Fibroblast of pulmonary artery (primary cell): Measurements from ENCODE around the gene STX3.

Experiments used
- DNase-seq: peaks from one replicate; pipeline ENCODE4 v3.0.0-alpha.2; 2010; ENCODE audit warnings: low read depth
- H3K4me3 ChIP-seq: replicated peaks from 2 replicates; pipeline ENCODE4 v1.5.1; 2011; ENCODE audit warnings: low read depth, mild to moderate bottlenecking, control low read depth, low read length, moderate library complexity
- CTCF ChIP-seq: IDR thresholded peaks from 2 replicates; pipeline ENCODE4 v1.5.1; 2011; ENCODE audit warnings: mild to moderate bottlenecking, control low read depth, low read length, inconsistent platforms; ENCODE audit errors: missing control alignments

STX3 gene

GRCh38 chr11:59829358-59829757, 74.2 kb downstream of the STX3 start:
- no peak for DNase-seq
- TF ChIP-seq CTCF = no peak
- no peak overlapping the region for H3K4me3 ChIP-seq

- DNase-seq = no peak
- no peak for TF ChIP-seq CTCF
- no peak overlapping the region for H3K4me3 ChIP-seq
Measured at GRCh38 chr11:59833602-59834001, 78.4 kb downstream of the STX3 start.

GRCh38 chr11:59839615-59840014, 84.4 kb downstream of the STX3 start:
- no peak overlapping the region for H3K4me3 ChIP-seq
- no peak for DNase-seq
- no peak for TF ChIP-seq CTCF

GRCh38 chr11:59841514-59841913, 86.3 kb downstream of the STX3 start:
- no peak for TF ChIP-seq CTCF
- H3K4me3 ChIP-seq = no peak overlapping the region
- no peak for DNase-seq

- no peak for DNase-seq
- no peak for TF ChIP-seq CTCF
Measured at GRCh38 chr11:59842316-59842715, 87.1 kb downstream of the STX3 start.

GRCh38 chr11:59845399-59845798, 90.2 kb downstream of the STX3 start, which contains the start of gene CBLIF:
Gene CBLIF, minus strand, starts transcription at chr11:59845499. Its CDS starts 46 bp downstream, at chr11:59845453.
- no peak for TF ChIP-seq CTCF
- H3K4me3 ChIP-seq = no peak within 1 kb of the TSS
- no peak for DNase-seq

More at GRCh38 chr11:59842316-59842715, 87.1 kb downstream of the STX3 start:
- no peak overlapping the region for H3K4me3 ChIP-seq

GRCh38 chr11:59846556-59846955, 91.4 kb downstream of the STX3 start:
- no peak overlapping the region for H3K4me3 ChIP-seq
- TF ChIP-seq CTCF = no peak
- DNase-seq = no peak
